ENCODE results near the gene OSBPL6.

- no peak for TF ChIP-seq MAX (IDR thresholded peaks at IDR 0.05)
- TF ChIP-seq CTCF (IDR thresholded peaks at IDR 0.05; ENCODE audit: low read depth, low read length, missing input control), result no peak
- TF ChIP-seq HNF4G (IDR thresholded peaks at IDR 0.05), result no peak
- TF ChIP-seq TAF1 (conservative IDR thresholded peaks at IDR 0.05), result no peak
- TF ChIP-seq ATF3 (IDR thresholded peaks at IDR 0.05), result no peak
- no peak for TF ChIP-seq JUND (IDR thresholded peaks at IDR 0.05)
- no peak for TF ChIP-seq REST (IDR thresholded peaks at IDR 0.05)
- TF ChIP-seq SP1 (IDR thresholded peaks at IDR 0.05), result no peak
- no peak for TF ChIP-seq YY1 (IDR thresholded peaks at IDR 0.05)
- TF ChIP-seq GABPA (IDR thresholded peaks at IDR 0.05 in 1 of 2, conservative IDR thresholded peaks at IDR 0.05 in 1 of 2), result no peak
These were observed 72.1 kb downstream of the OSBPL6 start for GRCh38 chr2:178266445-178266844.

All from liver (tissue), 3 donors.